ENCODE data around the gene ITGBL1.

ITGBL1 gene

DNA sequence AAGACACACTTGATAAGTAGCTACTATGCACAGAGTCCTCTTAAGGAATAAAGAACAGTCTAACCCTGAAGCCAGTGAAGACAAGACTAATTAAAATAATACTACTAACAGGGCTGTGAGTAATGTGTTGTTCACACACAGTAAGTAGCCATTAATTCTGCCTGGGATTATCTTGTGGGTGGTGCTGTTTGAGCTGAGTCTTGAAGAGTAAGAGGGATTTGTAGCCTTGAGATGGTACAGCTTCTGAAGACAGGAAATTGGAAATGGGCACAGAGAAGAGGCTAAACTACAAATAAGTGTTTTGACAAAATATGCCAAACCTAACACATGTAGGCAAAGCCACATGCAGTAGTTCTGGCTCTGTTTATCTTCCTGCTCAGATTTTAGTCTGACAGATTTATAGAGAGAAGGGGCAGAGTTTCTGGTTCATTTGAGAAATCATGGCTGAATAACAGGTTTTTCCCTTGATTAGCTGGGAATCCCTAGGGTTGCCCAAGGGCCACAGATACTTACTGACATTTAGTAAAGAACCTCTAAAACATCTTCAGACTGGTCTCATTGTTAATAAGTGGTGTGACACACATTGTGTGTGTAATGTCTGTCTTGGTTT, 38.0 kb downstream of the ITGBL1 start:
- Histone ChIP-seq H3K36me3 (ENCODE audit: control insufficient read depth, insufficient read depth, low read length) (no peaks in the 10 kb centered on the region), H3K9ac (ENCODE audit: low read length) (no peak overlapping the region), H3K27me3 (ENCODE audit: control insufficient read depth, insufficient read depth, low read length) (no peaks in the 10 kb centered on the region), H3K4me1 (ENCODE audit: control insufficient read depth, insufficient read depth, low read length) (no peaks in the 10 kb centered on the region), H3K4me3 (ENCODE audit: low read length) (no peak overlapping the region), H3K9me3 (ENCODE audit: control insufficient read depth, low read length) (no peaks in the 10 kb centered on the region)

DNA sequence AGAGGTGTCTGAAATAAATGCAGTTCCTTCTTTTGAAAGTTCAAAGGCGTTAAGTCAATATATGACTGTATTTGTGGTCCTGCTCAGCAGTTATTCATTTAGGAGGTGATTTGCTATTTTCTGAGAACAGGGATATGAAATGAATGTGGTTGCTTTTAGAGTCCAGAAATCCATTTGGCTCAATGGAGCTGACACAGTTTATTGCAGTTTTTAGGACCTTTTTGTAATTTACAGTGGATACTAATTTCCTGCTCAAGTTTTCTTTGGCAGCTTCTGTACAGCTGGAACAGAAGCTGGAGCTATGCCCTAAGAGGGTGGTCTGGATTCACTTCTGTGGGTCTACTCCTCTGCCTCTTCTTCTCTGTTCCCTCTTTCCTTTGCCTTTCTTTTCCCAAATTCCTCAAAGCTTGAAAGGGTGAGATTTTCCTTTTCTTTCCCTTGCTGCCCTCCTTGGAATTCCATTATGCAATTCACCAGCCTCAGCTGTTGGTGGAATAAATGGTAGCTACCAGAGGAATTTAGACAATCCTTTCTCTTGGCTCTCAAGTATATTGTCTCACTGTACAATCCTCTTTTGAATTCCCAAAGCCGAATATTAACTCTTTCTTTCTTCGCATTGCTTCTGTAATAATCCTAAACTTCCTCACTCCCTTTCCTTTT, 39.9 kb downstream of the ITGBL1 start:
- no peaks in the 10 kb centered on the region for H3K36me3 ChIP-seq (ENCODE audit: control insufficient read depth, insufficient read depth, low read length)
- no peak overlapping the region for H3K9ac ChIP-seq (ENCODE audit: low read length)
- no peaks in the 10 kb centered on the region for H3K27me3 ChIP-seq (ENCODE audit: control insufficient read depth, insufficient read depth, low read length)
- no peak overlapping the region for H3K4me3 ChIP-seq (ENCODE audit: low read length)
- H3K9me3 ChIP-seq (ENCODE audit: control insufficient read depth, low read length) = no peaks in the 10 kb centered on the region
- no peaks in the 10 kb centered on the region for H3K4me1 ChIP-seq (ENCODE audit: control insufficient read depth, insufficient read depth, low read length)

DNA sequence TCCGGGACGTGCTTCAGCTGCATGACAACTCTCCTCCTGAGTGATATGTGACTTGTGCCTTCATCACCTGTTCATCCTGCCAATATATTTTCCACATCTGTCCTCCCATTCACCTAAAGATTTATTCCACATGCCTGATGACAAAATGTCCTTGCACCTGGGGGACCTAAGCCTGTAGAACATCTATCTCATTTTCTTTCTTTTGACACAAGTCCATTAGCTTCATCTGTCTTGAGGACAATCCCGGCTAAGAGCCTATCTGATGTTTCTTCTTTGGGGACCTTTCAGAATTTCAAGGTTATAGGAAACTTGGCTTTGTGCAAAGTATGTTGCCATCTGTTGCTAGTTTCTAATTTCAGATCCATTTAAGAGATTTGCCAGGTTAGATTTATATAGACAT, 41.1 kb downstream of the ITGBL1 start:
- Histone ChIP-seq H3K9me3 (ENCODE audit: control insufficient read depth, low read length) (no peaks in the 10 kb centered on the region), H3K27me3 (ENCODE audit: control insufficient read depth, insufficient read depth, low read length) (no peaks in the 10 kb centered on the region), H3K36me3 (ENCODE audit: control insufficient read depth, insufficient read depth, low read length) (no peaks in the 10 kb centered on the region), H3K4me1 (ENCODE audit: control insufficient read depth, insufficient read depth, low read length) (no peaks in the 10 kb centered on the region), H3K9ac (ENCODE audit: low read length) (no peak overlapping the region), H3K4me3 (ENCODE audit: low read length) (no peak overlapping the region)

DNA sequence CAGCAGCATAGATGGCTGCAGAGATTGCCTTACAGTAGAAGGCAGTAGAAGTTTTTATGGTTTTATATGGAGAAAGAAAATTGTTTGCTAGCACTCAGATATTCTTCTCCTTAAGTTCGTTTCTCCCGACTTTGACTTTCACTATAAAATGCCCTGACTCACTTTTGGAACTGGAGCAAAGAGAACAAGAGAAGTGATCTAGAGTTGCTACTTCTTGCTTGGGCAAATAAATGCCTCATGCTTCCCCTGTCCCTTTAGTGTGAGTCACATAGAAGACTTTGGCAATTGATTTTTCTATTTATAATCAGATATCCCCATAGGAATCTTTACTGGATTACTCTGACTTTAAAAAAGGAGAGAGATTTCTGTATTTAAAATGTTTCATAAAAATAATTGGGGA, 46.9 kb downstream of the ITGBL1 start:
- no peaks in the 10 kb centered on the region for H3K36me3 ChIP-seq (ENCODE audit: control insufficient read depth, insufficient read depth, low read length)
- H3K9ac ChIP-seq (ENCODE audit: low read length) = no peak overlapping the region
- no peak overlapping the region for H3K4me3 ChIP-seq (ENCODE audit: low read length)
- H3K4me1 ChIP-seq (ENCODE audit: control insufficient read depth, insufficient read depth, low read length) = no peaks in the 10 kb centered on the region
- no peaks in the 10 kb centered on the region for H3K9me3 ChIP-seq (ENCODE audit: control insufficient read depth, low read length)
- H3K27me3 ChIP-seq (ENCODE audit: control insufficient read depth, insufficient read depth, low read length) = no peaks in the 10 kb centered on the region

DNA sequence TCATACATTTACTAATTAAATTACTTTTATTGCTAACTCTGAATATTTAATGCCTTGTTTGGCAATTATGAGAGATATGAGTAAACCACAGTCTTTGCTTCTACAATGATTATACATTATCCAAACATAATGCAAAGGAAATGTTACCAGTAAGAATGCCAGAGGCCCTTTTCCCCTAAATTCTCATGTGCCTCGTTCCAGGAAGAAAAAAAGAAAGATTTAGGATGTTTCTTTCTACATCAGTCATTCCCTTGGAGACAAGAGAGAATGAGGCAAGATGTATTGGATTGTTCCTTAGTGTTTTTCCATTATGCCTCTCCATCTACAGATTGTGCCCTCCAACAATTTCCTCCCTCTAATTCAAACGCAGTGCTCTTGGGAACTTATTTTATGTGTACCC, 50.1 kb downstream of the ITGBL1 start:
- Histone ChIP-seq H3K27me3 (ENCODE audit: control insufficient read depth, insufficient read depth, low read length) (no peaks in the 10 kb centered on the region), H3K36me3 (ENCODE audit: control insufficient read depth, insufficient read depth, low read length) (no peaks in the 10 kb centered on the region), H3K9ac (ENCODE audit: low read length) (no peak overlapping the region), H3K4me3 (ENCODE audit: low read length) (no peak overlapping the region), H3K4me1 (ENCODE audit: control insufficient read depth, insufficient read depth, low read length) (no peaks in the 10 kb centered on the region), H3K9me3 (ENCODE audit: control insufficient read depth, low read length) (no peaks in the 10 kb centered on the region)

DNA sequence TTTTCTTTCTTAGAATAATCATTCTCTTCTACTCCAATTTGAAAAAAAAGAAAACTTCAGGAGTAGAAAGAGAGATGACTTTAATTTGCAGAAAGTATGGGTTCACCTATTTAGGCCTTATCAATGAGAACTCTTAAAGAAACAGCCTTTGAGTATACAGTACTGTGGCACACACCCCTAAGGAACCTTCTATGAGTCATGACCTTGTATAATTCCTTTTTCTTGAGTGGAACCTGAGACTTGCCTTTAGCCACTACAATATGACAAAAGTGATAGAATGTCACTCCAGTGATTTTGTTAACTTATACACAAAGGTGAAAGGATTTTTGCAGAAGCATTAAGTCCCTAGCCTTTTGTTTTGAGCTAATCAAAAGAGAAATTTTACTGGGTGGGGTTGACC, 58.7 kb downstream of the ITGBL1 start:
- no peaks in the 10 kb centered on the region for H3K9me3 ChIP-seq (ENCODE audit: control insufficient read depth, low read length)
- no peaks in the 10 kb centered on the region for H3K4me1 ChIP-seq (ENCODE audit: control insufficient read depth, insufficient read depth, low read length)
- no peaks in the 10 kb centered on the region for H3K27me3 ChIP-seq (ENCODE audit: control insufficient read depth, insufficient read depth, low read length)
- no peak overlapping the region for H3K4me3 ChIP-seq (ENCODE audit: low read length)
- no peak overlapping the region for H3K9ac ChIP-seq (ENCODE audit: low read length)
- no peaks in the 10 kb centered on the region for H3K36me3 ChIP-seq (ENCODE audit: control insufficient read depth, insufficient read depth, low read length)

DNA sequence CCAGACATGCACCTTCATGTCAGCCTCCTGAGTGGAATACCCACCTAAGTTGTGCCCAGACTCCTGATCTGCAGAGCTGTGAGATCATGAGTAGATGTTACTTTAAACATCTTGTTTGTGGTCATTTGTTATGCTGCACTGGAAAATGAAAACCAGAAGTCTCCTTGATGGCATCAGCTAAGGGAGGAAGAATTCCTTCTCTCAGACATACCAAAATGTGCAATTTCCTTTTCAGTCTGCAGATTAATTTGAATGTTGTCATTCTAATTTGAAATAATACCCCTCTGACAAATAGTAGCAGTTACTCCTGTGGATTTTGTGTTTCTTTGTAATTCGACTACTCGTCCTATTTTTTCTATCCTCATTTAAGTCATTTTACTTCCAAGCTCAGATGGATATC, 59.3 kb downstream of the ITGBL1 start:
- no peak overlapping the region for H3K9ac ChIP-seq (ENCODE audit: low read length)

DNA sequence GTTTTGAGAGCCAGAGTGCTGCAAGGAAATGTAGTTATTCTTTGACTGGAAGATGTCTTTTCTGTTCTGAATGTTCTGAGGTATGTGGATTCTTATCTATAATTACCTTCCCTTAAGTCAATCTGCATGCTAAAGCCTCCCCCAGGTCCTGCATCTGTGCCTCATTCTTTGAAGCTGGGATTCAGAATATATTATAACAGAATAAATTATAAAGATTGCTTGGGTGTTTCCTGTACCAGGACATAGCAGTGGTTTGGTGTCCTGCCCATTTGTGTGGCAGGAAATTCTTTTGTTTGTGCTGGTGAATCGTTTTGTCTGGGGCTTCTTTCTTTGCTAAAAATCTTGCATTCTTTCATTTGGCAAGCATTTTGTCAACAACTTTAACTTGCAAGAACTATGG, 60.2 kb downstream of the ITGBL1 start:
- Histone ChIP-seq H3K4me3 (ENCODE audit: low read length) (no peak overlapping the region), H3K9me3 (ENCODE audit: control insufficient read depth, low read length) (no peaks in the 10 kb centered on the region), H3K36me3 (ENCODE audit: control insufficient read depth, insufficient read depth, low read length) (no peaks in the 10 kb centered on the region), H3K9ac (ENCODE audit: low read length) (no peak overlapping the region), H3K4me1 (ENCODE audit: control insufficient read depth, insufficient read depth, low read length) (no peaks in the 10 kb centered on the region), H3K27me3 (ENCODE audit: control insufficient read depth, insufficient read depth, low read length) (no peaks in the 10 kb centered on the region)

More for the DNA sequence above, 59.3 kb downstream of the ITGBL1 start:
- Histone ChIP-seq H3K9me3 (ENCODE audit: control insufficient read depth, low read length) (no peaks in the 10 kb centered on the region), H3K4me3 (ENCODE audit: low read length) (no peak overlapping the region), H3K27me3 (ENCODE audit: control insufficient read depth, insufficient read depth, low read length) (no peaks in the 10 kb centered on the region), H3K36me3 (ENCODE audit: control insufficient read depth, insufficient read depth, low read length) (no peaks in the 10 kb centered on the region), H3K4me1 (ENCODE audit: control insufficient read depth, insufficient read depth, low read length) (no peaks in the 10 kb centered on the region)

DNA sequence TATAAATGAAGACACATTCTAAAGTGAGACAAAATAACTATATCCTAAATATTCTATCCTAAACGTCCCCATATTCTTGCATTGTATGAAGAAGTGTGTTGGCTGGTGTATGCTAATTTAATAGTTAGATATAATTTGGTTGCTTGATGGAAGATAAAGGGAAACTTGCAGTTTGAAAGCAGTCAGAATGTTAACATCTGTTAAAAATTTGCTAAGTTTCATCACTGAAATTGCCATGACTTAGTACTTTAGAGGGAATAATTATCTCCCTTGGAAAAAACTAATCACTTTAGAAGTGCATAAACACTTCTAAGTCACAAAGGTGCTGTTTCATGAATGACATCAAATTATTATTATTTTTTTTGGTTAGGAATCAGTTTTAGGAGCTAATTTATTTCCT, 61.6 kb downstream of the ITGBL1 start:
- Histone ChIP-seq H3K36me3 (ENCODE audit: control insufficient read depth, insufficient read depth, low read length) (no peaks in the 10 kb centered on the region), H3K27me3 (ENCODE audit: control insufficient read depth, insufficient read depth, low read length) (no peaks in the 10 kb centered on the region), H3K9me3 (ENCODE audit: control insufficient read depth, low read length) (no peaks in the 10 kb centered on the region), H3K9ac (ENCODE audit: low read length) (no peak overlapping the region), H3K4me3 (ENCODE audit: low read length) (no peak overlapping the region), H3K4me1 (ENCODE audit: control insufficient read depth, insufficient read depth, low read length) (no peaks in the 10 kb centered on the region)

DNA sequence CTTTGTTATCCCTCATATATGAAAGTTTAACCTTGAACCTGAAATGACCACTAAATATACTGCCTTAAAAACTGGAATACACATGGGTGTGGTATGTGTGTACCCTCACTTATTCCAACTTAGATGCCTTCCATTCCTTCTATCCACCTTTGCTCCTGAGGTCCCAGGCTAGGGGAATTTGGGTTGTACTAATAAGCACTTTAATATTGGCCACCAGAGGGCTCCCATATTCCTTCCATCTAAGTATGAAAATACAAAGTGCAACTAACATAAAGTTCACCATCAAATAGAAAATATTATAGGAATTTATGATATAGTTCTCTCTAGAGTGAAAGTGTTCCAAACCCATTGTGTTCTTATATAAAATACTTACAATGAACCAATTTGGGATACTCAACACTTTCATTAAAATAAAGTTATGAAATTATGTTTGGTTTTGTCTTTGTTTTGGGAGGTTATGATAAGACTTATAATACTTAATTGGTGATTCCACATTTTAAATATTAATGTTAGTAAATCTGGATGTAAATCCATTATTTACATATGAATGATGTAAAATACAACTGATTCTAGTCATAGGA, 62.3 kb downstream of the ITGBL1 start:
- Histone ChIP-seq H3K9ac (ENCODE audit: low read length) (no peak overlapping the region), H3K4me3 (ENCODE audit: low read length) (no peak overlapping the region), H3K4me1 (ENCODE audit: control insufficient read depth, insufficient read depth, low read length) (no peaks in the 10 kb centered on the region), H3K27me3 (ENCODE audit: control insufficient read depth, insufficient read depth, low read length) (no peaks in the 10 kb centered on the region), H3K9me3 (ENCODE audit: control insufficient read depth, low read length) (no peaks in the 10 kb centered on the region), H3K36me3 (ENCODE audit: control insufficient read depth, insufficient read depth, low read length) (no peaks in the 10 kb centered on the region)

DNA sequence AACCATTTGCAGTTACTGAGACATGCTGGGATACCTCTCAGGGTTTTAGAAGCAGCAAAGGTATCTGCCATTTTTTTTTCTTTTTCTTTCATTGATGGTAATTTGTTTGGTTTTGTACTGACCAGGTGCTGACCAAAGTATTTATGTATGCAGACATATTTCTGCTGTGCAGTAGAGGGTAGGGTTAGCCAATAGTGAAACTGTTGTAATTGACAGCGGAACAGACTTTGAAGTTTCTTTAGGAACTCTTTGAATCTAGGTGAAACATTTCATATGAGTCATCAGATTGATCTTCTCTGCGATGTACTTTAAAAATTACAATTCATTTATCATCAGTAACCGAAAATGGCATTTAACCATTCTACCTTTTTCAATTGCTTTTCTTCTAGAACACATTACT, 63.0 kb downstream of the ITGBL1 start:
- H3K27me3 ChIP-seq (ENCODE audit: control insufficient read depth, insufficient read depth, low read length) = no peaks in the 10 kb centered on the region
- no peaks in the 10 kb centered on the region for H3K4me1 ChIP-seq (ENCODE audit: control insufficient read depth, insufficient read depth, low read length)
- no peak overlapping the region for H3K4me3 ChIP-seq (ENCODE audit: low read length)
- no peaks in the 10 kb centered on the region for H3K9me3 ChIP-seq (ENCODE audit: control insufficient read depth, low read length)
- H3K36me3 ChIP-seq (ENCODE audit: control insufficient read depth, insufficient read depth, low read length) = no peaks in the 10 kb centered on the region
- H3K9ac ChIP-seq (ENCODE audit: low read length) = no peak overlapping the region

DNA sequence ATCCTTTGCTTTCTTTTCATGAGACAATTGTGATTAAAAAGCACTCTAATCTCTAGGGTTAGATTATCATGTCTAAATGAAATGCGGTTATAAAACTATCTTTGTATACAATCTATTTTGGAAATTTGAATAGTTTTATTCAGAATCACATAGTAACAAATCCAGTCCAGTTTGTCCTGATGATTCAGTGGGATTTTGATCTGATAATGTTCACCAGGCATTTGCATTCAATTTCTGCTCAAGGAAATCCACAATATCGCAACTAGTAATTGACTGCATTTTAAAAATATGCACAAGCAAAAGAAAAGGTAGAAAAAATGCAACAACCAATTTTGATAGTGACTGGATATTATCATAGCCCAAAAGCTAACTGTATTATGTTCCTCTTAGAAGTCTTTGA, 63.8 kb downstream of the ITGBL1 start:
- Histone ChIP-seq H3K27me3 (ENCODE audit: control insufficient read depth, insufficient read depth, low read length) (no peaks in the 10 kb centered on the region), H3K9ac (ENCODE audit: low read length) (no peak overlapping the region), H3K4me3 (ENCODE audit: low read length) (no peak overlapping the region), H3K36me3 (ENCODE audit: control insufficient read depth, insufficient read depth, low read length) (no peaks in the 10 kb centered on the region), H3K9me3 (ENCODE audit: control insufficient read depth, low read length) (no peaks in the 10 kb centered on the region), H3K4me1 (ENCODE audit: control insufficient read depth, insufficient read depth, low read length) (no peaks in the 10 kb centered on the region)

All from mucosa of stomach (tissue), 1 donor.